HL-60 (cell line): ENCODE measurements around the gene AP2A2.

Source experiments
- DNase-seq, 2 experiments: peaks; one replicate each; pipeline ENCODE4 v3.0.0-alpha.2; 2010 to 2020; ENCODE audit warnings: low read depth in 1 of 2, low spot score in 1 of 2
- H3K27ac ChIP-seq: fragments of 250-450 bp; sonication (Bioruptor Pico); replicated peaks from 2 replicates; pipeline ENCODE4 v1.5.1; 2020; ENCODE audit warnings: mild to moderate bottlenecking, moderate library complexity
- H3K27me3 ChIP-seq: fragments of 250-450 bp; sonication (Bioruptor Pico); 2 replicates; pipeline ENCODE4 v1.5.1; 2021; ENCODE audit warnings: mild to moderate bottlenecking, moderate library complexity; ENCODE audit not compliant: insufficient read depth, poor library complexity, severe bottlenecking
- H3K4me3 ChIP-seq: replicated peaks from 2 replicates; pipeline ENCODE4 v1.5.1; 2011; ENCODE audit warnings: mild to moderate bottlenecking, control low read depth, low read length; ENCODE audit not compliant: insufficient read depth
- GABPA ChIP-seq: IDR thresholded peaks from 2 replicates; pipeline ENCODE4 v1.6.1; 2012; ENCODE audit warnings: low read depth
- POLR2AphosphoS5 ChIP-seq: IDR thresholded peaks from 2 replicates; pipeline ENCODE4 v1.6.1; 2012; ENCODE audit warnings: low read depth
- SPI1 ChIP-seq: IDR thresholded peaks from 2 replicates; pipeline ENCODE4 v1.6.1; 2012; ENCODE audit warnings: low read depth, mild to moderate bottlenecking, borderline replicate concordance
- TF ChIP-seq, protein P1 (sequence below): IDR thresholded peaks from one replicate; pipeline ENCODE4 v1.5.1; 2011; ENCODE audit warnings: low read length, control low read depth, inconsistent platforms; ENCODE audit not compliant: insufficient read depth
- TF ChIP-seq, protein P2 (sequence below): IDR thresholded peaks from 2 replicates; pipeline ENCODE4 v1.6.1; 2012; ENCODE audit warnings: low read depth; ENCODE audit not compliant: insufficient replicate concordance

AP2A2 gene

DNA sequence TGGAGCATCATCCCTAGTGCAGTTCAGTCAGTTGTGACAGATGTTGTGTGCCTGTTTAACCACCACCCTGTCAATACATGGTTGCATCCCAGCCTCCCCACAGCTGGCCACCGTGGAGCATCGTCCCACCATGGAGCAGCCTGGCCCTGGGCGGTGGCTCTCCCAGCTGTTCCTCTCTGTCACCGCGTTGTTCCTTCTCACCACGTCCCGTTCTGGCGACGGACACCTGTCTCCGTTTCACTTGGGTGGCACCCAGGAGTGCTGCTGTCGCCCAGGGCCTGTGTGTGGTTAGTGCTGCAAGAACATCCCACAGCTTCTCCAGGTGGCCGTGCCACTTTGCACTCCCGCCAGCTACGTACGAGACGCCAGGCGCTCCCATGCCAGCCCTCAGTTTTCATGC is 84.3 kb downstream of the AP2A2 start:
- DNase-seq = no peak
- no peak overlapping the region for H3K4me3 ChIP-seq
- H3K27ac ChIP-seq = no peak overlapping the region
- TF ChIP-seq SPI1 (no peak), POLR2AphosphoS5 (no peak), GABPA (no peak)
- TF ChIP-seq, protein P1, sequence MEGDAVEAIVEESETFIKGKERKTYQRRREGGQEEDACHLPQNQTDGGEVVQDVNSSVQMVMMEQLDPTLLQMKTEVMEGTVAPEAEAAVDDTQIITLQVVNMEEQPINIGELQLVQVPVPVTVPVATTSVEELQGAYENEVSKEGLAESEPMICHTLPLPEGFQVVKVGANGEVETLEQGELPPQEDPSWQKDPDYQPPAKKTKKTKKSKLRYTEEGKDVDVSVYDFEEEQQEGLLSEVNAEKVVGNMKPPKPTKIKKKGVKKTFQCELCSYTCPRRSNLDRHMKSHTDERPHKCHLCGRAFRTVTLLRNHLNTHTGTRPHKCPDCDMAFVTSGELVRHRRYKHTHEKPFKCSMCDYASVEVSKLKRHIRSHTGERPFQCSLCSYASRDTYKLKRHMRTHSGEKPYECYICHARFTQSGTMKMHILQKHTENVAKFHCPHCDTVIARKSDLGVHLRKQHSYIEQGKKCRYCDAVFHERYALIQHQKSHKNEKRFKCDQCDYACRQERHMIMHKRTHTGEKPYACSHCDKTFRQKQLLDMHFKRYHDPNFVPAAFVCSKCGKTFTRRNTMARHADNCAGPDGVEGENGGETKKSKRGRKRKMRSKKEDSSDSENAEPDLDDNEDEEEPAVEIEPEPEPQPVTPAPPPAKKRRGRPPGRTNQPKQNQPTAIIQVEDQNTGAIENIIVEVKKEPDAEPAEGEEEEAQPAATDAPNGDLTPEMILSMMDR = no peak
- TF ChIP-seq, protein P2, sequence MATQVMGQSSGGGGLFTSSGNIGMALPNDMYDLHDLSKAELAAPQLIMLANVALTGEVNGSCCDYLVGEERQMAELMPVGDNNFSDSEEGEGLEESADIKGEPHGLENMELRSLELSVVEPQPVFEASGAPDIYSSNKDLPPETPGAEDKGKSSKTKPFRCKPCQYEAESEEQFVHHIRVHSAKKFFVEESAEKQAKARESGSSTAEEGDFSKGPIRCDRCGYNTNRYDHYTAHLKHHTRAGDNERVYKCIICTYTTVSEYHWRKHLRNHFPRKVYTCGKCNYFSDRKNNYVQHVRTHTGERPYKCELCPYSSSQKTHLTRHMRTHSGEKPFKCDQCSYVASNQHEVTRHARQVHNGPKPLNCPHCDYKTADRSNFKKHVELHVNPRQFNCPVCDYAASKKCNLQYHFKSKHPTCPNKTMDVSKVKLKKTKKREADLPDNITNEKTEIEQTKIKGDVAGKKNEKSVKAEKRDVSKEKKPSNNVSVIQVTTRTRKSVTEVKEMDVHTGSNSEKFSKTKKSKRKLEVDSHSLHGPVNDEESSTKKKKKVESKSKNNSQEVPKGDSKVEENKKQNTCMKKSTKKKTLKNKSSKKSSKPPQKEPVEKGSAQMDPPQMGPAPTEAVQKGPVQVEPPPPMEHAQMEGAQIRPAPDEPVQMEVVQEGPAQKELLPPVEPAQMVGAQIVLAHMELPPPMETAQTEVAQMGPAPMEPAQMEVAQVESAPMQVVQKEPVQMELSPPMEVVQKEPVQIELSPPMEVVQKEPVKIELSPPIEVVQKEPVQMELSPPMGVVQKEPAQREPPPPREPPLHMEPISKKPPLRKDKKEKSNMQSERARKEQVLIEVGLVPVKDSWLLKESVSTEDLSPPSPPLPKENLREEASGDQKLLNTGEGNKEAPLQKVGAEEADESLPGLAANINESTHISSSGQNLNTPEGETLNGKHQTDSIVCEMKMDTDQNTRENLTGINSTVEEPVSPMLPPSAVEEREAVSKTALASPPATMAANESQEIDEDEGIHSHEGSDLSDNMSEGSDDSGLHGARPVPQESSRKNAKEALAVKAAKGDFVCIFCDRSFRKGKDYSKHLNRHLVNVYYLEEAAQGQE = no peak
- no peaks in the 10 kb centered on the region for H3K27me3 ChIP-seq

DNA sequence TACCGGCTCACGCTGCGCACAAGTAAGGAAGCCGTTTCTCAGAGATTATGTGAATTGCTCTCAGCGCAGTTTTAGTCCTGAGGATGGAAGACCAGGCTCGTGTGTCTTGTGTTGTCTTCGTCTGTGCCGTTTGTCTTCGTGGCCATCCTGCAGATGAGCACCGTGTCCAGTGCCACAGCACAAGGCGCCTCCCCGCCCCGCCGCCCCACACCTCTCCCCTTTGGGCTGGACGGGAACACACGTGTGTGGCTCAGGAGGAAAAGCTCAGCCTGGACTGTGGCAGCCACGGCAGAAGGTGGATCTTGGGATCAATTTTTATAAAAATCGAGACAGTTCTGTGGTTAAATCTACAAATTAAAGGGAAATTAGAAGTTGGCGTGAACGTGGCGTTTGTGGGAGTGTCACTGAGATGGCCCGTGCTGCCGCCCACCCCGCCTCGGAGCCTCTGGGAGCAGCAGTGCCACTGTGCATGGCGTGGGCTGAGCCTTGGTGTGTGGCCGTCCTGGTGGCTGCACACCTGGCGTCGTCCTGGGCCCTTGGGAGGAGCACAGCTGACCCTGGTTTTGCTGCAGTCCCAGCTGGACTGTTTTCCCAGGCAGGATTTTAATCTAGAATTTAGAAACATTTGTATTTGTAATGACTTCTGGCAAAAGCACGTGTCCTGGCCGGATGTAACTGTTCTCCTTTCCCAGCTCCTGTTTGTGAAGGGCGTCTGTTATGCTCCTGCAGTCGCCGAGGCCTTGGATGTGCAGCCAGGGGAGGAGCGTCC is 85.1 kb downstream of the AP2A2 start:
- TF ChIP-seq POLR2AphosphoS5 (no peak), GABPA (no peak), SPI1 (no peak)
- TF ChIP-seq, protein P2 = no peak
- TF ChIP-seq, protein P1 = no peak
- DNase-seq = no peak
- H3K4me3 ChIP-seq = no peak overlapping the region

DNA sequence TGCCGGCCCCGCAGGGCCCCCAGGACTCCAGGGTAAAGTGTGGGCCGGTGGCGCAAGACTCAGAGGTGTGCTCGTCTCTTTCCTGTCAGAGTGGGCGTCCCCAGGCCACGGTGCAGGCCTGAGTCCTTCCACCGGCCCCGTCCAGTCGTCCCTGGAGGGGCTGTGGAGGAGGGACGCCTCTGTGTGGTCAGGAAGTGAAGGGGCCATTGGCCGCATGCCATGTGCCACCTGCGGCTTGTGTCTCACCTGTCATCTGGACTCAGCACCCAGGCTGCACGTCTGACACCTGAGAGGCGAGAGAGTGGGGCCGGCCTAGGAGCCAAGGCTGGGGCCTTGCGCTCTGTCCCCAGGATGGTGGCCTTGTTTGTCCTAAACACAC is 85.6 kb downstream of the AP2A2 start:
- Histone ChIP-seq H3K27me3 (no peaks in the 10 kb centered on the region), H3K4me3 (no peak overlapping the region), H3K27ac (no peak overlapping the region)
- TF ChIP-seq, protein P2 = no peak
- DNase-seq = no peak

More for the DNA sequence above, 85.1 kb downstream of the AP2A2 start:
- Histone ChIP-seq H3K27ac (no peak overlapping the region), H3K27me3 (no peaks in the 10 kb centered on the region)
